Vagina (tissue), 2 donors: ENCODE data around the gene WWC2. TPM values are rescaled to one million over a fixed set of nuclear protein-coding genes. Genes with fewer than 3 reads are reported as not detected.

Experiments used
- DNase-seq, 2 donors: peaks; one replicate each; pipeline ENCODE4 v3.0.0-alpha.2; 2017; ENCODE audit errors: extremely low spot score in 2 of 2
- H3K27ac ChIP-seq: fragments of 200-600 bp; sonication (generic); one replicate; pipeline ENCODE4 v1.5.1; 2019
- H3K27me3 ChIP-seq: fragments of 200-600 bp; sonication (generic); one replicate; pipeline ENCODE4 v1.5.1; 2019
- H3K36me3 ChIP-seq, 2 donors: fragments of 200-600 bp; sonication (generic); one replicate each; pipeline ENCODE4 v1.5.1; 2017 to 2019
- H3K4me1 ChIP-seq: fragments of 200-600 bp; sonication (generic); one replicate; pipeline ENCODE4 v1.5.1; 2019
- H3K4me3 ChIP-seq, 2 donors: fragments of 200-600 bp; sonication (generic); 1 replicate in 1 of 2; 2 replicates in 1 of 2; pipeline ENCODE4 v1.5.1; 2016 to 2019
- H3K9me3 ChIP-seq: fragments of 200-600 bp; sonication (generic); one replicate; pipeline ENCODE4 v1.5.1; 2019
- POLR2A ChIP-seq, 2 donors: fragments of 450-650 bp; IDR thresholded peaks; one replicate each; pipeline ENCODE4 v1.6.1; 2017; ENCODE audit warnings: antibody characterized with exemption in 2 of 2, mild to moderate bottlenecking in 2 of 2, moderate library complexity in 2 of 2
- POLR2AphosphoS5 ChIP-seq, 2 donors: sonication (generic); formaldehyde crosslinking; IDR thresholded peaks; one replicate each; pipeline ENCODE4 v1.9.0; 2017; ENCODE audit warnings: antibody characterized with exemption in 2 of 2, mild to moderate bottlenecking in 2 of 2, low read depth in 1 of 2; ENCODE audit not compliant: insufficient read depth in 1 of 2
- intact Hi-C: fragments of 100-400 bp; cut with DNase I; formaldehyde crosslinking; loops from one replicate; pipeline ENCODE4 v1.15.1; 2023
- total RNA-seq: library from RNA; depleted of rRNA; stranded (reverse); fragments of >200 nt; gene quantifications from one replicate; pipeline ENCODE4 v1.2.3, GENCODE V29; 2016
- TF ChIP-seq, protein P1 (sequence below), 3 experiments: fragments of 450-650 bp in 2 of 3; fragments of 200-600 bp in 1 of 3; sonication (generic) in 1 of 3; IDR thresholded peaks; one replicate each; pipeline ENCODE4 v1.5.1; 2017 to 2019; ENCODE audit warnings: antibody characterized with exemption in 3 of 3, mild to moderate bottlenecking in 2 of 3, moderate library complexity in 2 of 3

Gene WWC2
- total RNA-seq, 1 donor from 2014 or later: 24.3 TPM

- TF ChIP-seq POLR2AphosphoS5 (IDR thresholded peaks at IDR 0.05; ENCODE audit: insufficient read depth in 1 of 2, low read depth in 1 of 2) (no peak), POLR2A (IDR thresholded peaks at IDR 0.05) (no peak)
- TF ChIP-seq, protein P1, sequence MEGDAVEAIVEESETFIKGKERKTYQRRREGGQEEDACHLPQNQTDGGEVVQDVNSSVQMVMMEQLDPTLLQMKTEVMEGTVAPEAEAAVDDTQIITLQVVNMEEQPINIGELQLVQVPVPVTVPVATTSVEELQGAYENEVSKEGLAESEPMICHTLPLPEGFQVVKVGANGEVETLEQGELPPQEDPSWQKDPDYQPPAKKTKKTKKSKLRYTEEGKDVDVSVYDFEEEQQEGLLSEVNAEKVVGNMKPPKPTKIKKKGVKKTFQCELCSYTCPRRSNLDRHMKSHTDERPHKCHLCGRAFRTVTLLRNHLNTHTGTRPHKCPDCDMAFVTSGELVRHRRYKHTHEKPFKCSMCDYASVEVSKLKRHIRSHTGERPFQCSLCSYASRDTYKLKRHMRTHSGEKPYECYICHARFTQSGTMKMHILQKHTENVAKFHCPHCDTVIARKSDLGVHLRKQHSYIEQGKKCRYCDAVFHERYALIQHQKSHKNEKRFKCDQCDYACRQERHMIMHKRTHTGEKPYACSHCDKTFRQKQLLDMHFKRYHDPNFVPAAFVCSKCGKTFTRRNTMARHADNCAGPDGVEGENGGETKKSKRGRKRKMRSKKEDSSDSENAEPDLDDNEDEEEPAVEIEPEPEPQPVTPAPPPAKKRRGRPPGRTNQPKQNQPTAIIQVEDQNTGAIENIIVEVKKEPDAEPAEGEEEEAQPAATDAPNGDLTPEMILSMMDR (IDR thresholded peaks at IDR 0.05): no peak
- Histone ChIP-seq H3K4me1 (no peaks in the 10 kb centered on the region), H3K36me3 (peaks cover 0 to 11% of the 10 kb centered on the region in 2 donors), H3K27me3 (no peaks in the 10 kb centered on the region), H3K4me3 (no peak overlapping the region), H3K27ac (no peak overlapping the region), H3K9me3 (no peaks in the 10 kb centered on the region)
- intact Hi-C loops: no loop called here
- DNase-seq: no peak
Measured at GRCh38 chr4:183299464-183299863, 200.4 kb downstream of the WWC2 start.

DNA sequence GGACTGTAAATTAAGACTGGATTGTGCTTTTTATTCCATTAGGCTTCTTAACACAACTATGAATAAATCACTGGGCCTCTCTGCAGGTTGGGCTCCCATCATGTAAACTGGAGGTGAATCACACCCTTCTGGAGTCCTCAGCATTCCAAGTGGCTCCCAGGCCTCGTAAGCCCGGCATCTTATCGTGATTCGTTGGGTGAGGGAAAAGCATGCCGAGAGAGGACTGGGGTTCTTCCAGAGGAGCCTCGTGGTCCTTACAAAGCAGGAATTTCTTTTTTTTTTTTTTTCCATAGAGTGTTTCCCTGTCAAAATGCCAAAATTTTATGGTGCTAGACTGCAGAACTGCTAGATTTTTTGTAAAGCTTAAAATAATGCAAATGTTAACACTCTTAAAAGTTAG, 201.0 kb downstream of the WWC2 start:
- H3K36me3 ChIP-seq: peaks cover 0 to 11% of the 10 kb centered on the region in 2 donors

GRCh38 chr4:183300655-183301054, 201.6 kb downstream of the WWC2 start:
- TF ChIP-seq, protein P1 (IDR thresholded peaks at IDR 0.05): no peak
- TF ChIP-seq POLR2A (IDR thresholded peaks at IDR 0.05) (no peak), POLR2AphosphoS5 (IDR thresholded peaks at IDR 0.05; ENCODE audit: insufficient read depth in 1 of 2, low read depth in 1 of 2) (no peak)
- Histone ChIP-seq H3K9me3 (no peaks in the 10 kb centered on the region), H3K27me3 (no peaks in the 10 kb centered on the region), H3K36me3 (peaks cover 0 to 6% of the 10 kb centered on the region in 2 donors), H3K27ac (no peak overlapping the region), H3K4me1 (no peaks in the 10 kb centered on the region), H3K4me3 (no peak overlapping the region)
- intact Hi-C loops: no loop called here
- no peak for DNase-seq

More for the DNA sequence above, 201.0 kb downstream of the WWC2 start:
- intact Hi-C loops: no loop called here
- Histone ChIP-seq H3K9me3 (no peaks in the 10 kb centered on the region), H3K27ac (no peak overlapping the region), H3K27me3 (no peaks in the 10 kb centered on the region), H3K4me3 (no peak overlapping the region), H3K4me1 (no peaks in the 10 kb centered on the region)
- no peak for DNase-seq
- no peak for TF ChIP-seq POLR2A (IDR thresholded peaks at IDR 0.05)
- no peak for TF ChIP-seq POLR2AphosphoS5 (IDR thresholded peaks at IDR 0.05; ENCODE audit: insufficient read depth in 1 of 2, low read depth in 1 of 2)
- TF ChIP-seq, protein P1 (IDR thresholded peaks at IDR 0.05): no peak

DNA sequence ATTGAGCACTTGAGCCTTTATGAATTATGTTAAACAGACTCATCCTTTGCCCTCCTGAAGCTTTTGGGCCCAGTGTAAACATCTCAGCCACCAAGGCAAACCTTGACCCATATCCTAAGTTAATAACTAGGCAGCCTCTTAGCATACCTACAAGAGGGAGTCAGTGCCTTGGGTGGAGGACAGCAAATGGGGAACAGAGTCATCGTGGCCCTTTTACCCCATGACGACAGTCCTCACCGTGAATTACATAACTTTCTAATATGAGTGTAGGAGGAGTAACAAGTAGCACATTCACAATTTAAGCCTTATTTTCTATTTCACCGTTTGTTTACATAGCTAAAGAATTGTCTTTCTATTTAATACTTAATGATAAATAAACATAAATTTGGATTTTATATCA, 204.2 kb downstream of the WWC2 start:
- intact Hi-C loops: no loop called here
- Histone ChIP-seq H3K9me3 (no peaks in the 10 kb centered on the region), H3K27ac (no peak overlapping the region), H3K4me3 (no peak overlapping the region), H3K36me3 (no peaks in the 10 kb centered on the region), H3K27me3 (no peaks in the 10 kb centered on the region), H3K4me1 (no peaks in the 10 kb centered on the region)
- TF ChIP-seq POLR2A (IDR thresholded peaks at IDR 0.05): no peak
- no peak for TF ChIP-seq POLR2AphosphoS5 (IDR thresholded peaks at IDR 0.05; ENCODE audit: insufficient read depth in 1 of 2, low read depth in 1 of 2)
- TF ChIP-seq, protein P1 (IDR thresholded peaks at IDR 0.05): no peak
- no peak for DNase-seq

DNA sequence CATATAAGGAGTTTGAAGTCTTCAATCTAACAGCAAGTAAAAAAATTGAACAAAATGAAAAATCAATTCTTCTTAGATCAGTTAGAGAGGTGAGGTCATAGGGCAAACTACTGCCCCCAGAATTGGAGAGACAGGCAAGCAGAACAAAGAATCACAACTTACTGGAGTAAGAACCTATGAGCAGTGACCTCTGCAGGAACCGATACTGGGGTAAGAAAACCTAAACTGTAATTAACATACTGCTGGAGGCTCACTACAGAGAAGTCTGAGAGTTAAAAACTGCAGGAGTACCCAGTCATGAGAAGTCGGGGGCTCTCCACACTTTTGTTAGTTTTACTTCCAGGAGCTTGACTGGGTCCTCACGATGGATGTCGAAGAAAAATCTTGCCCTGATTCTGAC, 205.0 kb downstream of the WWC2 start:
- DNase-seq: no peak
- intact Hi-C loops: no loop called here
- TF ChIP-seq, protein P1 (IDR thresholded peaks at IDR 0.05): no peak
- TF ChIP-seq POLR2A (IDR thresholded peaks at IDR 0.05): no peak
- TF ChIP-seq POLR2AphosphoS5 (IDR thresholded peaks at IDR 0.05; ENCODE audit: insufficient read depth in 1 of 2, low read depth in 1 of 2): no peak

More for the DNA sequence above, 205.0 kb downstream of the WWC2 start:
- Histone ChIP-seq H3K27me3 (no peaks in the 10 kb centered on the region), H3K27ac (no peak overlapping the region), H3K36me3 (no peaks in the 10 kb centered on the region), H3K9me3 (no peaks in the 10 kb centered on the region), H3K4me1 (no peaks in the 10 kb centered on the region), H3K4me3 (no peak overlapping the region)
